CD4-positive, alpha-beta T cell (primary cell): Measurements from ENCODE around the gene UBE2F. TPM values are rescaled to one million over a fixed set of nuclear protein-coding genes. Genes with fewer than 3 reads are reported as not detected.

Experiments used
- ATAC-seq: fragments of 200-7000 bp; cut with Tn5 transposase; one replicate; pipeline ENCODE4 v1.10.0; 2022; ENCODE audit warnings: mild to moderate bottlenecking; ENCODE audit not compliant: poor library complexity
- CTCF ChIA-PET: fragments of 350-600 bp; sonication (Branson Sonifier 250); formaldehyde crosslinking; loops from one replicate; lab custom pipeline; 2021; ENCODE audit warnings: antibody characterized with exemption, inconsistent platforms; lab: Charles Lee
- POLR2A ChIA-PET: fragments of 350-600 bp; sonication (Branson Sonifier 250); formaldehyde crosslinking; loops from one replicate; lab custom pipeline; 2021; ENCODE audit warnings: antibody characterized with exemption, inconsistent platforms; lab: Charles Lee
- DNase-seq, 14 experiments: peaks; one replicate each; pipeline ENCODE4 v3.0.0-alpha.2; 2013 to 2020; ENCODE audit warnings: mixed read lengths in 2 of 14
- H3K27ac ChIP-seq, 2 donors: one replicate each; pipeline versions ENCODE4 v1.5.1 to v1.7.0; 2013; ENCODE audit warnings: low read length in 2 of 2, low read depth in 1 of 2, mild to moderate bottlenecking in 1 of 2
- H3K27me3 ChIP-seq, 2 experiments: 1 replicate in 1 of 2; 2 replicates in 1 of 2; pipeline versions ENCODE4 v1.6.1 to v1.7.0; 2013; ENCODE audit warnings: low read length in 2 of 2, control low read depth in 1 of 2, mild to moderate bottlenecking in 1 of 2, moderate library complexity in 1 of 2; ENCODE audit not compliant: insufficient read depth in 2 of 2, control insufficient read depth in 1 of 2
- H3K36me3 ChIP-seq: one replicate; pipeline ENCODE4 v1.6.1; 2013; ENCODE audit warnings: low read length, control low read depth; ENCODE audit not compliant: insufficient read depth
- H3K4me1 ChIP-seq: one replicate; pipeline ENCODE4 v1.6.1; 2013; ENCODE audit warnings: low read length, control low read depth; ENCODE audit not compliant: insufficient read depth
- H3K4me3 ChIP-seq: one replicate; pipeline ENCODE4 v1.5.1; 2013; ENCODE audit warnings: mild to moderate bottlenecking, low read length, moderate library complexity
- H3K9me3 ChIP-seq, 2 experiments: 1 replicate in 1 of 2; 2 replicates in 1 of 2; pipeline versions ENCODE4 v1.6.1 to v1.7.0; 2013; ENCODE audit warnings: low read length in 2 of 2, mild to moderate bottlenecking in 2 of 2, control low read depth in 1 of 2, moderate library complexity in 1 of 2; ENCODE audit not compliant: control insufficient read depth in 1 of 2, insufficient read depth in 1 of 2
- H3K27ac Mint-ChIP-seq: one replicate; pipeline ENCODE4 v1.8.0; 2020; ENCODE audit warnings: mixed read lengths
- H3K27me3 Mint-ChIP-seq: one replicate; pipeline ENCODE4 v1.8.0; 2021; ENCODE audit warnings: mixed read lengths
- H3K36me3 Mint-ChIP-seq: one replicate; pipeline ENCODE4 v1.8.0; 2021; ENCODE audit warnings: low read depth, mixed read lengths
- H3K4me1 Mint-ChIP-seq: one replicate; pipeline ENCODE4 v1.8.0; 2021; ENCODE audit warnings: low read depth, mixed read lengths
- H3K4me3 Mint-ChIP-seq: one replicate; pipeline ENCODE4 v1.8.0; 2020; ENCODE audit warnings: mild to moderate bottlenecking, mixed read lengths
- H3K9me3 Mint-ChIP-seq: one replicate; pipeline ENCODE4 v1.8.0; 2020; ENCODE audit warnings: mixed read lengths
- intact Hi-C, 2 experiments: fragments of 100-400 bp; cut with DNase I in 1 of 2; cut with micrococcal nuclease in 1 of 2; formaldehyde crosslinking; loops; one replicate each; pipeline versions ENCODE4 v1.15.1 to v1.9.0; 2023 to 2025; cut with DNase I, micrococcal nuclease
- total RNA-seq, 174 experiments: library from RNA in 2 of 174; stranded (reverse) in 2 of 174; gene quantifications; one replicate each; pipeline ENCODE4 v1.2.3 and lab custom pipeline; 2021 to 2026
- TF ChIP-seq, protein P1 (sequence below): fragments of 200-600 bp; IDR thresholded peaks from one replicate; pipeline ENCODE4 v1.8.0; 2022; ENCODE audit warnings: antibody characterized with exemption, mild to moderate bottlenecking

Gene UBE2F
- total RNA-seq, 2 experiments from 2014 or later = 23.2 to 27.4 TPM

DNA sequence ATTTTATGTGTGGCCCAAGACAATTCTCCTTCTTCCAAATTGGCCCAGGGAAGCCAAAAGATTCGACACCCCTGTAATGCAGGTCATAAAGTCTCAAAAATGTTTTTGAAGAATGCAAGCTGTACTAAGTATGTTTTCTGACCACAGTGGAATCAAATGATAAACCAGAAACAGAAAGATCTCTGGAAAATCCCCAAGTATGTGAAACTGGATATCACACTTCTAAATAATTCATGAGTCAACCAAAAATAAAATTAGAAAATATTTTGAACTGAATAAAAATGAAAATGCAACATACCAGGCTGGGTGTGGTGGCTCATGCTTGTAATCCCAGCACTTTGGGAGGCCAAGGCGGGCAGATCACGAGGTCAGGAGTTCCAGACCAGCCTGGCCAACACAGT, 34.1 kb upstream of the UBE2F start:
- Histone ChIP-seq H3K27ac (no peak overlapping the region), H3K27me3 (no peaks in the 10 kb centered on the region), H3K9me3 (peaks cover 0 to 12% of the 10 kb centered on the region in 2 experiments), H3K4me3 (no peak overlapping the region), H3K36me3 (no peaks in the 10 kb centered on the region), H3K4me1 (no peaks in the 10 kb centered on the region)
- DNase-seq (no peak), ATAC-seq (no peak)
- H3K36me3 Mint-ChIP-seq = no peaks in the 10 kb centered on the region
- intact Hi-C loops = no loop called here
- H3K27ac Mint-ChIP-seq = no peak overlapping the region
- ChIA-PET POLR2A (no interaction called here), CTCF (interaction anchor here (1.1 kb wide), 1 partner anchor 9 kb away, joined by 3 read pairs; no protein-coding TSS in a partner anchor)
- peaks cover 3% of the 10 kb centered on the region for H3K27me3 Mint-ChIP-seq
- H3K4me1 Mint-ChIP-seq = peaks cover 4% of the 10 kb centered on the region
- H3K9me3 Mint-ChIP-seq = no peaks in the 10 kb centered on the region
- TF ChIP-seq, protein P1, sequence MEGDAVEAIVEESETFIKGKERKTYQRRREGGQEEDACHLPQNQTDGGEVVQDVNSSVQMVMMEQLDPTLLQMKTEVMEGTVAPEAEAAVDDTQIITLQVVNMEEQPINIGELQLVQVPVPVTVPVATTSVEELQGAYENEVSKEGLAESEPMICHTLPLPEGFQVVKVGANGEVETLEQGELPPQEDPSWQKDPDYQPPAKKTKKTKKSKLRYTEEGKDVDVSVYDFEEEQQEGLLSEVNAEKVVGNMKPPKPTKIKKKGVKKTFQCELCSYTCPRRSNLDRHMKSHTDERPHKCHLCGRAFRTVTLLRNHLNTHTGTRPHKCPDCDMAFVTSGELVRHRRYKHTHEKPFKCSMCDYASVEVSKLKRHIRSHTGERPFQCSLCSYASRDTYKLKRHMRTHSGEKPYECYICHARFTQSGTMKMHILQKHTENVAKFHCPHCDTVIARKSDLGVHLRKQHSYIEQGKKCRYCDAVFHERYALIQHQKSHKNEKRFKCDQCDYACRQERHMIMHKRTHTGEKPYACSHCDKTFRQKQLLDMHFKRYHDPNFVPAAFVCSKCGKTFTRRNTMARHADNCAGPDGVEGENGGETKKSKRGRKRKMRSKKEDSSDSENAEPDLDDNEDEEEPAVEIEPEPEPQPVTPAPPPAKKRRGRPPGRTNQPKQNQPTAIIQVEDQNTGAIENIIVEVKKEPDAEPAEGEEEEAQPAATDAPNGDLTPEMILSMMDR = no peak
- H3K4me3 Mint-ChIP-seq = no peak overlapping the region

GRCh38 chr2:237934186-237934585, 32.6 kb upstream of the UBE2F start:
- ATAC-seq (no peak), DNase-seq (no peak)
- intact Hi-C loops = no loop called here
- no peak overlapping the region for H3K4me3 ChIP-seq
- ChIA-PET CTCF (no interaction called here), POLR2A (no interaction called here)
- no peak overlapping the region for H3K27ac ChIP-seq
- H3K9me3 ChIP-seq = peaks cover 0 to 12% of the 10 kb centered on the region in 2 experiments
- no peaks in the 10 kb centered on the region for H3K36me3 Mint-ChIP-seq
- no peaks in the 10 kb centered on the region for H3K36me3 ChIP-seq
- H3K4me1 Mint-ChIP-seq = peaks cover 9% of the 10 kb centered on the region
- H3K27me3 Mint-ChIP-seq = peaks cover 3% of the 10 kb centered on the region
- TF ChIP-seq, protein P1 = no peak
- no peak overlapping the region for H3K27ac Mint-ChIP-seq
- no peaks in the 10 kb centered on the region for H3K27me3 ChIP-seq
- no peaks in the 10 kb centered on the region for H3K4me1 ChIP-seq
- H3K9me3 Mint-ChIP-seq = no peaks in the 10 kb centered on the region
- no peak overlapping the region for H3K4me3 Mint-ChIP-seq

DNA sequence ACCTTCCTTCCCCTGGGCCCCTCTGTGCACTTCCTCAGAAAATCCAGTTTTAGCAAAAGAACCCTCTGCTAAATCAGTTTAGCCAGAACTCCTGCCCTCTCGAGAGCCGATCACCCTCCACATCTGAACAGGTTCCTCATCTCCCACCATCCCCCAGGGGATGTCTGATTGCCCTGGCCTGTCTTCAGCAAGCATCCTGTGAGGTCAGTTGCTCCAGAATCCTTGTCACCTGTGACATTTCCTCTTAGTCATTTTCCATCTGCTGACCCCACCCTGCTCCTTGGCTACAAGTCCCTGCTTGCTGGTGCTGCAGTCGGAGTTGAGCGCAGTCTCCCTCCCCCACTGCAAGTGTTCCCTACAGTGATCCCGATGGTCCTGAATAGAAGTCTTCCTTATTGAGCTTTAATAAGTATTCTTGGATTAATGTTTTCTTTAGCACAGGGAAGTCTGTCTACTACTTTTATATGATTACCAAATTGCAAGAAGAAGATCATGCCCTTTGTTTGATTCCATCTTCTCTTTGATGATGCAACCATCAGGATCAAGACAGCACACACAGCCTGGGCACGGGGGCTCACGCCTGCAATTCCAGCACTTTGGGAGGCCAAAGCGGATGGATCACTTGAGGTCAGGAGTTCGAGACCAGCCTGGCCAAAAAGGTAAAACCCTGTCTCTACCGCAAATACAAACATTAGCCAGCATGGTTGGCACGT, 30.9 kb upstream of the UBE2F start:
- H3K27me3 ChIP-seq = no peaks in the 10 kb centered on the region
- peaks cover 0 to 4% of the 10 kb centered on the region in 2 experiments for H3K9me3 ChIP-seq
- H3K27ac ChIP-seq = no peak overlapping the region
- ATAC-seq (no peak), DNase-seq (no peak)
- no peak overlapping the region for H3K4me3 Mint-ChIP-seq
- ChIA-PET CTCF (interaction anchor here (0.7 kb wide), 1 partner anchor 12 kb away, joined by 3 read pairs; no protein-coding TSS in a partner anchor), POLR2A (no interaction called here)
- peaks cover 3% of the 10 kb centered on the region for H3K27me3 Mint-ChIP-seq
- no peak overlapping the region for H3K4me3 ChIP-seq
- intact Hi-C loops = no loop called here
- H3K9me3 Mint-ChIP-seq = no peaks in the 10 kb centered on the region
- TF ChIP-seq, protein P1 = no peak
- peaks cover 8% of the 10 kb centered on the region for H3K4me1 ChIP-seq
- no peaks in the 10 kb centered on the region for H3K36me3 Mint-ChIP-seq
- no peaks in the 10 kb centered on the region for H3K36me3 ChIP-seq
- no peak overlapping the region for H3K27ac Mint-ChIP-seq
- H3K4me1 Mint-ChIP-seq = peaks cover 23% of the 10 kb centered on the region
